ENCODE data around the gene TPMT.
"Not testable (repeated sequence)": the region's sequence is repeated elsewhere in the genome, so short reads cannot be mapped to it uniquely, and the experiment has no call there.

TPMT gene

DNA sequence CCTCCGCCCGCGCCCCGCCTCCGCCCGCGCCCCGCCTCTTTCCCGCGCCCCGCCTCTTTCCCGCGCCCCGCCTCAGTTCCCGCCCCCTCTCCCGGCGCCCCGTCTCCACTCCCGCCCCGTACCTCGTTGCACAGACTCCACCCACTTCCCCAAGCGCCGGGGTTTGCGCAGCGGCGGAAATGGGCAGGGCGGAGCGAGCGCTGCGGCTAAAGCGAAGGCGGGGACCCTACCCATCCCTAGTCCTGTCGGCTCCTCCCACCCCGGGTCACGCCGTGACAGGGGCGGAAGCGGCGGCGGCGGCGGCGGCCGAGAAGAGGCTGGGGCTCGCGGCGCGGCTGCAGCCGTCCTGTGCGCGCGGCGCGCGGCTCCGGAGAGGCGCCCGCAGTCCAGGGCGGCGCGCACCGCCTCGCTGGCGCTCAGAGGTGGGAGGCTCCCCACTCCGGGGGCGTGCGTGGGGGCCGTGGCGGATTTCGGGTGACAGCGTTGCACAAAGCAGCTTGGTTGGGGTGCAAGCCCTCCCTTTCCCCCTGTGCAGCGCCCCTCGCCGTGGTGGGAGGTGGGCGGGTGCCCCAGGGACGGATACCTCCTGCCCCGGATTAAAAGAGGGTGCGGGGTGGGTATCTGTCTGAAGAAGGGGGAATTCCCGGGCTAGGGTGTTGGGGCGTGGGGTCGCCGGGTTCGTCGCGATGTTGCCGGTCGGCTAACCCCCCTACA lies 430 bp upstream of the TPMT start, which contains the start of gene KDM1B:
KDM1B (plus strand) TSS at position 273 of the 714 bp plus-strand sequence. CDS start 4,474 bp downstream, outside the sequence.
- DNase-seq, result peak; percentile 99

DNA sequence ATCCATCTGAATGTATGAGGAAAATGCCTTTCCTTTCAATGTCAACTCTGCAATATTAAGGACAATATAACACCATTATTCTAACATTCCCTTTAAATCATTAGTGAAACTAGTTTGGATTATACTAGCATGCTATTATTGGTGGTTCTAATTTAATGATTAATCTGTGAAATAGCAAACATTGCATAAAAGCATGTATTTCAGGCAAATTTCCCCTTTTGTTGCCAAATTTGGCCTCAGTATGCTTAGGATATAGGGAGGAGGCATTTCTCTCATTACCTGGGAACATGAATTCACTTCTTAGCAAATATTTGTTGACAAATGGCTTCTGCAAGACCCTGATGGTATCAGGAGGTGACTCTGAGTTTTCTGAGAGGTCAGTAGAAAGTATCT lies 1.6 kb downstream of the TPMT start:
- DNase-seq, result no peak

DNA sequence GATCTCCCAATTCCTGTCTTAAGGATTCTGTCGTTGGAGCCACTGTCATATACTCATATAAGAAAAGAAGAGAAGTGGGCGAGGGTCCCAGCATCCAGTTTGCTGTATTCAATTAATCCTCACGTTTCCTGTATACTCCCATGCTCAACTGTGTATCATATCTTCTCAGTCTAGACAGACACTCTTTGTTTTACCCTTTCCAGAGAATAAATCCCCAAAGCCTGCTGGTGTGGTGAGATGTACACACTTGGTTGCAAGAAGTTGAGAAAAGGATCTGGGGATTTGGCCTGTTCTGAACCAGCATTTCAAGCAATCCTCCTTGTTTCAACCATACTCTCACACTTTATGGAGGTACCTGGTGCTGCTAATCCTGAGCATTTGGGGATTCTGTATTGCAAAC lies 3.1 kb downstream of the TPMT start:
- no peak for DNase-seq

DNA sequence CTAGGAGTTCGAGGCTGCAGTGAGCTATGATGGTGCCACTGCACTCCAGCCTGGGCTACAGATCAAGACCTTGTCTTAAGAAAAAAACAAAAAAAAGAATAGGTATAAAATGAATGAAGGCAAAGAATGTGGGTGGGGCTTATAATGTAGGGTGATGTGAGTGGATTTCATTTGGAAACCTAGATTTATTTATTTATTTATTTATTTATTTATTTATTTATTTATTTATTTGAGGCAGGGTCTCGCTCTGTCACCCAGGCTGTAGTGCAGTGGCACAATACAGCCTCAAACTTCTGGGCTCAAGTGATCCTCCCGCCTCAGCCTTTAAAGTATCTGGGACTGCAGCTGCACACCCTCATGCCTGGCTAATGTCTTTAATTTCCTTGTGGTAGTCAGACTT lies 3.5 kb downstream of the TPMT start:
- DNase-seq, result not testable (repeated sequence)

DNA sequence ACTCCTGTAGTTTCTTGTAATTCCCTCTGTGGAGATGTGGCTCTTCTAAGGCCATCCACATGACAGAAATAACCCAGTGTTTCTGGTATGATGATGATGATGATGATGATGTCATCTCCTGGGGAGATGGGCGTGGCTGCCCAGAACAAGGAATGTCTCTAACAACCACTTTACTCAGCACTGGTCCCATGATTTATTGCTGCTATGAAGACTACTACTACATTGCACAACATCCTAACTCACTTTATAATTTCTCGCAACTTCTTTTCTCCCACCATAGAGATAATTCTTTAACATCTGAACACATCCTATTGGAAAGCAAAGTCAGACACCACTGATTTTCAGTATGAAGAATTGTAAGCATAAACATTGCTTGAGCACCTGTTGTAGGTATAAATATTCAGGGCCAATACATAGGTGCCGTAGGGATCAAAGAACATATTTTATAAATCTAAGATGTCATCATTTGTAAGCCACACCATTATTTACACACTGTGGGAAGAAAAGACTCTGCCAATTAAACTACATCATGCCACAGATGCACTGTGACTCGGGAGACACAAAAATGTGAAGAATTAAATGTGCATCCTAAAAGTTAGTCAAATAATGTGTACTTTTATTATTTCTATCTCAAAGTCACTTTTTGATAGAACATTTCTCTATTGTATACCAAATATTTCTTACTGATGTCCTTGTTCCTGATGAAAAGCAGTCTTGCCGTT lies 6.4 kb downstream of the TPMT start:
- no peak for DNase-seq

DNA sequence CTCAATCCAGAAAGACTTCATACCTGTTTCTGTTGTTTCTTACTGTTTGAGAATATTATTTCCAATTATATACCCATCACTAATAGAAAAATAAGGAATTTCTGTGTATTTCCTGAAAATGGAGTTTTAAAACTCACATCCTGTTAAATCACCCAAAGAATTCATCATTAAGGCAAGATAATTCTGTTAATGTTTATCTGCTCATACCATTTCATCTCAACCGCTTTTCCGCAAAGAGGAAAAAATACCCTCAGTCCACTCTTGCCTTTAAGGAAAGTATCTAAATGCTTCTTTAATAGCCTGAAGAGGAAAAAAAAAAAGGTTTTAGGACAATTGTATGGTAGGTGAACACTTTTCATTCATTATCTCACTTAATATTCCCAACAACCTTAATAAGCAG lies 7.3 kb downstream of the TPMT start:
- no peak for DNase-seq

DNA sequence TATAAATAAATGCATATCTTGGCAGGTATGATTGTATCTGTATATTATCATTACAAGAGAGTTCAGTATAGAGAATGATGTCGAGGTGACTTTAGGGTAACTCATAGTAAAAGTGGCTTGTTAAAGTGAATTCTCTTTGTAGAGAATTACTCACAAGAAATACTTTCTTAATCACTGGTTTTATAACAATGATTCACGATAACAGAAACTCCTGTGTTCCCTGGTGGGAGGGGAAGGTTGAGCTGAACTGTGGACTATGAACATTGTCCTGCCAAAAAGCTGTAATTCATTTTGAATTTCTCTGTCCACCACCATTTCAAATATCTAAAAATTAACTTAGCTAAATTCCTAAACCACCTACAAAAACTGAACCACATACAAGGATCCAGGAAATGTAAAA lies 7.7 kb downstream of the TPMT start:
- DNase-seq, result no peak

DNA sequence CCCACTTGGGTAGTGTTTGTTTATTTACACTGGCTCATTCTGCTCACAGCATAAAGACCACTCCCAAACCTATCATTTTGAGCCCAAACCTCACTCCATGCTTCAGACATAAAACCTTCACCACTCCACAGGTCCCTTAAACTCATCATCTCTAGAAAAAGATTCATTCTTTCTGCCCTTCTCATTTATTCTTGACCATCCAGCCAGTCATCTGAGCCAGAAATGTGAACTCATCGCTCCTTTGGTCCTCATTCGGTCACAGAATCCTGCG lies 12.4 kb downstream of the TPMT start:
- no peak for DNase-seq

DNA sequence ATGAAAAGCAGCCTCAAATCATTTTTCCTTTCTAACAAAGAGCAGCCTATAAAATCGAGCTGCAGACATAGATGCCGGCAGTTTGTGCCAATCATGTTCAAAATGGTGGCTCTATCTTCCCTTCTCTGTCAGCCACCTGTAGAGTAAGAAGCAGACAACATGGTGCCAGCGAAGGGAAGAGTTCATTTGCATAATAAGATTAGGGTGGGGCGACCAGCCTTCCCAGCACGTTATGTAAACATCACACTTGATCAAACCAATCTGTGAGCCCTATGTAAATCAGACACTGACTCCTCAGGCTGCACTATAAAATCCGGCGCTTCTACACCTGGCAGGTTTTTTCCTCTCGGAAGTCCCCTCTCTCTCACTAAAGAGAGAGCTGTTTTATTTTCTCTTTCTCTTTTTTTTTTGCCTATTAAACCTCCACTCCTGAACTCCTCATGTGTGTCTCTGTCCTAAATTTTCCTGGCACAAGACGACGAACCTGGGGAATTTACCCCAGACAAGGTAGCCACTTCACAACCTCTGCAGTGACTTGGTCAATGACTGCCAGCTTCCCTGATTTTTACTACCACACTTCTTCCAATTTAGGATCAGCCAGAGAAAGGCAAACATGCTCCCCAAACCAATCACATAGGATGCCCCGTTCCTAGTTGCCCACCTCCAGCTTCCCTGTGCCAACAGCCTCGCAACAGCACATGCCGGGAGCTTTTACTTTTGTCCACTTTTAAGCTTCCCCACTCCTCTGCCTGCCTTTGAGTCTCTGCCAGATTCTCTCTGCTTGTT lies 12.9 kb downstream of the TPMT start:
- DNase-seq, result no peak

DNA sequence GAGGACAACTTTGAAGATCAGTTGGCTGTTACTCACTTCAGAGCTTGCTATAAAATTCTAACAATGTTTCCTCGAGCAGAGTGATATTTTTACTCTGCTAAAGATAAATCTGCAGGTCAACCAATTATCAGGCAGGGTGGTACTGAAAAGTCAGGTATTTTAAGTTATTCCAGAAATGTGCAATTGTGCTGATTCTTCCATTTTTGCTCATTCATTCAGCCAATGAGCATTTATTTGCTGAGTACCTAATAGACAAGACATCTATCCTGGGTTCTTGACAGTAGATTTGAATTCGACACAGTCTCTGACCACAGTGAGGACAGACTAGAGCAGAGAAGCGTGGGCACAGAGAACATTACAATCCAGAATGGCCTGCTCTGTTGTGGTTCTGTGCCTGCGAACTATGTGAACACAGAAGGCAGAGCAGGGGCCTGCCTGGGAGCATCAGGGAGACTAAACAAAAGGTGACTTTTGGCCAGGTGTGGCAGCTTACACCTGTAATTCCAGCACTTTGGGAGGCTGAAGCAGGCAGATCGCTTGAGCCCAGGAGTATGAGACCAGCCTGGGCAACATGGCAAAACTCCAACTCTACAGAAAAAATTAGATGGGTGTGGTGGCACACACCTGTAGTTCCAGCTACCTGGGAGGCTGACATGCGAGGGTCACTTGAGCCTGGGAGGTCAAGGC lies 14.8 kb downstream of the TPMT start:
- no peak for DNase-seq

DNA sequence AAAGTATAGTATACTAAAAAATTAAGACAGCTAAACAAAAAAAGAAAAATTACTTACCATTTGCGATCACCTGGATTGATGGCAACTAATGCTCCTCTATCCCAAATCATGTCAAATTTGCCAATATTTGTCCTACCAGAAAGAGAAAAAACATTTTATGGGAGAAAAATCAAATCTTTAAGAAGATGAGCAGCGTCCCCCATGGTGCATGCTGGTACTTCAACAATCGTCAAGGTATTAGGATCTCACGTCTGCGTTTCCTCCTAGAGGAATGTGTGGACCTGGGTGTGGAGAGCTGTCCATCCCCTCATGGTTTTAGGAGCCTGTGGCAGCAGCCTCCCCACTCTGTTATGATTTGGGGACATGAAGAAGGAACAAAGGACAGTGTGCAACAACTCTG lies 16.0 kb downstream of the TPMT start:
- DNase-seq, result no peak

DNA sequence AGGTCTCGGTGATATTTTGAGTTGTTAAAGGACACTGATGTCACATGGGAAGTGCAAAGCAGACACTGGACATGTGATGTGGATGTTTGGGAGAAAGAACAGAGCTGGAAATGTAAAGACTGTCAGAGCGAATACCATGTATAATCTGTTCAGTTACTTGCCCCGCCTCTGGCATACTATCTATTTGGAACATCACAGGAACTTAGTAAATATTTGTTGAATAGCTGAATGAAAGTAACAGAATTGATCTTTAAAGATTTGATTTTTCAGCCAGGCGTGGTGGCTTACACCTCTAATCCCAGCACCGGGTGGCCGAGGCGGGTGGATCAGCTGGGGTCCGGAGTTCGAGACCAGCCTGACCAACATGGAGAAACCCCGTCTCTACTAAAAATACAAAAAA lies 18.6 kb downstream of the TPMT start:
- DNase-seq, result no peak

DNA sequence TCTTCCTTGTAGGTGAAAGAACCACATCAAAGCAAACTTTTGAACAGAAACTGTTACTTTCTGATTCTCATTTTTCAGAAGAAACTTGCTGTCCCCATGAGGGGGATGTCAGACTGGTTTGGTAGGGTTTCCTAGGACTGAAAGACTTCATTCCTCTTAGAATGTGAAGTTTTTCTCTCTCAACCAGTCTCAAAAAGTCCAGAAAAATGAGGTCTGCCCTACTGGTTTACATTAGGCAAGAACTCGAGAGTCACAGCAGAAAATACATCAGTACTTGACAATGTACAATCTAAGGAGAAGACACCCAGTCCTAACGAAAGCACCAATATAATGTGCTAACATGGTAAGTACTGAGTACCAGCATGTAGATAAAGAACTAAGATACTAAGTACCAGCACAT lies 19.7 kb downstream of the TPMT start:
- no peak for DNase-seq

DNA sequence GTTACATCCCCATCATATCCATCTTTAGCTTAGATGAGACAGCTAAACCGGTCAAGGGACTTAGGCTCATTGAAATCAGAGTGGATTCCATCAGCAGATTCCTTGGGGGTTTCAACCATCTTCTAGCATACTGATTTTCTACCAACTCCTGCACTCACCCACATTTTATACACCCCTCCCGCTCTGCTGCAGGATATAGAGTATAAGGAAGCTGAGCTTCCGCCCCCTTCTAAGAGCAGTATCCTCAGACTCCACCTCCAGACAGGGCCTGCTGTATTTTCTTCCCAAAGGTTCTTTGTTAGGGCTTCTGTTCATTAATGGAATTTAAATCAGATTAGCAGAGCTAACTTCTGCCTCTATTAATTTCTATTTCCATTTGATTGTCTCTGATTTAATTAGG lies 22.5 kb downstream of the TPMT start:
- DNase-seq, result no peak

DNA sequence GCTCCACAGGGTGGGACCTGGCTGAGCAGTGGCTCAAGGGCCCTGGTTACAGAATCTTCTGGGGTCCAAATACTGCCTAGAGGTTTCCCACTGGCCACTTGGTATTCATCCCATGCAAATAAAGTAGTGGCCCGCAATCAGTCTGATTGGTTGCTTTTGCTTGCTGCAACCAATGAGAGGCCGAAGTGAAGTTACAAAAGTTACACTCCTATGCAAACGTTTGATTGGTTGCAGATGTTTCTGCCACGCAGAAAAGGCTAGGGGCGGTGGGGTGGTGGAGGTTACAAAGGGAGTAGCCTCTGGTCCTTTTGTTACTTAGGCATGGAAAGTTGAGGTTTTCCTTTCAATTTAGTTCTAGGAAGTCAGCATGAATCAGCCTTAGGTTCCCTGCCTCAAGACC lies 28.8 kb downstream of the TPMT start:
- DNase-seq, result no peak

DNA sequence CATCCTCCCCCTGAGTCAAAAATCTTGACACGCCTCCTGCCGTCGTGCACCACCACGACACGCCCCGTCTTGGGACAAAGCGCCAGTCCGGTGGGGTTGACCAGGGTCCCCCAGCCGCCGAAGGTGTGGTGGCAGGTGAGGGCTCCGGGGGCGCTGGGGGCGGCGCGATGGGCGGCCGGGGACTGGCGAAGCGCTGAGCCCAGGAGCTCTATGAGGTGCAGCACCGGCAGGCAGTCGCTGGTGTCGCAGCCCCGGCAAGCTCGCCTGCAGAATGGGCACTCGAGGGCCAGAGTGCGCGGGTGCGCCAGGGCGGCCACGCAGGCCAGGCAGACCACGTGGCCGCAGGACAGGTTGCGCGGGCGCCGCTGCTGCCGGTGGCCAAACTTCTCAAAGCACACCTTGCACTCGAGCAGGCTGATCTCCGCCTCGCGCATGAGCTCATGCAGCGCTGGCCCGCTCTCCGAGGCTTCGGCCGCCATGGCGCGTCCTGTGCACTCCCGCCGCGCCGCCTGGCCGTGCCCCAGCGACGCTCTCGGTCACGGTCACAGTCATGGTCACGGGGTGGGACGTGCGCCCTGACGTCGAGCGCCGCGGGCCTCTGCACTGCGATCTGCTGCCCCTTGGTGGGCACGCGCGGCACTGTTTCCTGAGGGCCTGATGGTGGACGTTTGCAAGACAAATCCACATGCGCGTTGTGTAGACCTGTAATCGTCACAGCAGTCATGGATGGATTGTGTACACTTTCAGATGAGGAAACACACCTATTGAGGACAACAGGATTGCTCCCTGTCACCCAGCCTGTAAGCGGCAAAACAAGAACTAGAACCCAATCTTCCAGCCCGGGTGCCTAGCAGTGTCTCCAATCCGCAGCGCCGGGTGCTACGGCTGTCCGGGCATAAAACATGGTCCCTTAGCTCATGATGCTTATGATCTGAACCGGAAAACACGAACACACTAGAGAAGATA lies 32.5 kb downstream of the TPMT start, which contains the start of gene NHLRC1:
NHLRC1 (minus strand) TSS at position 550 of the 966 bp plus-strand sequence; CDS start at position 479, 71 bp downstream.
- peak; percentile 76 for DNase-seq

DNA sequence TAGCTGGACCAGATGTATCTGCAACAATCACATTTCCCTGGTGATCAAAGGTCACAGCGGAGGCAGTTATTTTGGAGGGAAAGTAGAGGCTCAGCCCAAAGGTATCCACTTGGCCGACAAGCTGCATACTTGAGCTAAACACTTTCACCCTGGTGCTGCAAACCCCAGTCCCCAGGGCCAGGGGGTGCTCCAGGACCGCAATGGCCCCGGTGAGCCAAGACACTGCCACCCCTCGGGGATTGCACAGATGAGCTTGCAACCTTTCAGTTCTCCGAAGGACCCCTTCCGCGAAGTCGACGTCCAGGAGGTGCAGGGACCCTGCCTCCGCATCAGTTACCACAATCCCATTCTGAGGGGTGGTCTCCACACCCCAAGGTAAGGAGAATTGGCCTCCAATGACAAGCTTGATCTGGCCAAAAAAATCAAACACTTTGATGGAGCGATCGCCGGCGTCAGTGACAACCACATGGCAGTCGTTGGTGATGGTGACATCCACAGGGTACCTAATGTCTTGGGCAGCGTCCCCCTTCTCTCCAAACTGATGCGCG lies 33.2 kb downstream of the TPMT start:
- DNase-seq, result no peak

DNA sequence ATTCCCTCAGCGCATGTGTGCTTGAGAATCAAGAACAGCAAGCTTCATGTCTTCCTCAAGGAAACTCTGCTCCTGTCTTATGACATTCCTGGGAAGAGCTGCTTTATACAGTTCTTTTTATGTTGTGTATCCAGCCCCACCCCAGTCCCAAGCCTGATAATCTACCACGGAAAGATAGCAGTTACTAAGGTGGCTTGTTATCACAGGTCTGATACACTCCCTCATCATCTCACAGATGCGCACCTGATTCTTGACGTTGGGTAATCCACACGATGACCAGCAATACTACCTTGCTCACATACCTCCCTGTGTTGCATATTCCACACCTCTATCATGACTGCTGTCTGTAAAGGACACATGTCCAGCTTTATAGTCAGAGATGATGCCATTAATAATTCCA lies 35.6 kb downstream of the TPMT start:
- no peak for DNase-seq

DNA sequence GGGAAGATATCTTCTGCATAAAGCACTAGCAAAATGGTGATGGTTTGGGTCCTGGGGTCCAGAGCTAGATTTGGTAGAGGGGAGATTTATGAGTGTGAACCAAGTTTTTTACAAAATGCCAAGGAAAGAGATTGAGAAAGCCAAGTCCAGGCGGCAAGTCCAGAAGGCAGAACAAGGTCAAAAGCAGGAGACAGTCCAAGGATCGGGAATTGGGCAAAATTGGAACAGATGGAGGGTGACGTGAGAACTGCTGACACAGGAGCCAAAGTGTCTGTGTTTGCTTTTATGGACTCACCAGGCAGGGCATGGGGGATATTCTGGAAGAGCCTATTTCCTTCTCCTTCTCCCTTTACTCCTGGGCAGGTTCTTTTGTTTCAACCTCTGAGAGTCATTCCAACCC lies 36.5 kb downstream of the TPMT start:
- no peak for DNase-seq

DNA sequence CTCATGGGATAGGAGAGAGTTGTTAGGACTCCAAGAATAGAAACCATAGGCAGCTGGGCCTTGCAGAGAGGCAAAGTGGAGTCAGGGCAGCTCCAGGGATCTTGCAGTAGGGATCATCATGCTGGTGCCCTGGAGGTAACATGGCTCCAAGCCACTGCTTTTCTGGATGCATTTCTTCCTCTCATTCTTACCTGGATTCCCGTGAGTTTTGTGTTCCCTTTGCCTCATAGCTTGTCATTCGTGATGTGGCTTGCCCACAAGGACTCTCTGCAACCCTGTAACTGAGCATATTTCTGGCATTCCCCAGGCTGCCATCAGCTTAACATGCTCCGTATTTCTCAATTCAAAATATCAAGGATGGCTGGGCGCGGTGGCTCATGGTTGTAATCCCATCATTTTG lies 37.7 kb downstream of the TPMT start:
- no peak for DNase-seq

DNA sequence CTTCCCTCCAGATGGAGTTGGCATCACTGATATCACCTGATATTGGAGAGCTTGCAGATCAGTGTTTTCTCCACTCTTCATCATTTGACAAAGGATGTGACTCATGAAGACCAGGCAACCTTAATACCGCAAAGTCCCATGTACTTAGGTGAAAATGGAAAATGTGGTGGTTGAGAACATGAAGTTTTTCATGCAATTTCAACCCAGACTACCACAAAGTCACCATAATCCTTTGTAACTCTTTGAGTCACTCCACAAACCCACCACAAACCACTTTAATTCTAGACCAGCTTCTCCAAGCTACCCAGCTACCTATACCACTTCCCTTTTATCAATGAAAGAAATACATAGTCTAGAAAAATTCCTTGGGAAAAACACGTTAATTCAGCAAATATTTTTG lies 39.5 kb downstream of the TPMT start:
- DNase-seq, result peak; percentile 81

DNA sequence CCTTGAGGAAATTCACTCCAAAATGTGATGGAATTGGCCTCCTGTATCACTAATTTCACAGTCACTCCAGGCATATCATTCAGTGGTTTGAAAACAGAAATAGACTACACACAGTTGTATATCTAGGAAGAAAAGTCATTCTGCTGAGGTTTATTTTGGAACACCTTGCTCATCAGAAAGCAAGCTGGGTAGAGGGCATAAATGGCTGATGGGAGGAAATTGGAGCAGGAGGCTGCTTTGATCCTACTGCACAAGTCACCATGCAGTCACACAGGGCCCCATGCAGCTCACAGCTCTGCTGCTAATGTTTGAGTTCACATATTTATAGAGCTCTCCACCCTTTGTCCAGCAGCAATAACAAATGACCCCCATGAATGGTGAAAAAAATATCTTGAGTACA lies 44.7 kb downstream of the TPMT start:
- no peak for DNase-seq
